Mesendoderm (in vitro differentiated cells): Measurements from ENCODE around the gene RPS26.

Source experiments
- DNase-seq: peaks from one replicate; pipeline ENCODE4 v3.0.0; 2013
- H2AK5ac ChIP-seq: 2 replicates; pipeline ENCODE4 v1.6.1; 2013; ENCODE audit warnings: low read length, inconsistent platforms
- H2BK120ac ChIP-seq: 2 replicates; pipeline ENCODE4 v1.6.1; 2013; ENCODE audit warnings: low read depth, mild to moderate bottlenecking, low read length, moderate library complexity, mixed read lengths
- H2BK15ac ChIP-seq: replicated peaks from 2 replicates; pipeline ENCODE4 v1.6.1; 2013; ENCODE audit warnings: low read depth, mild to moderate bottlenecking, moderate library complexity
- H2BK5ac ChIP-seq: 2 replicates; pipeline ENCODE4 v1.6.1; 2013; ENCODE audit warnings: low read length, inconsistent platforms
- H3K18ac ChIP-seq: 2 replicates; pipeline ENCODE4 v1.6.1; 2013; ENCODE audit warnings: mild to moderate bottlenecking, low read length, mixed read lengths
- H3K23ac ChIP-seq: one replicate; pipeline ENCODE4 v1.6.1; 2013; ENCODE audit warnings: low read length
- H3K27ac ChIP-seq: 2 replicates; pipeline ENCODE4 v1.5.1; 2013; ENCODE audit warnings: low read depth, mild to moderate bottlenecking, inconsistent platforms, low read length, moderate library complexity
- H3K27me3 ChIP-seq: 2 replicates; pipeline ENCODE4 v1.6.1; 2013; ENCODE audit warnings: low read length, control low read depth, mild to moderate bottlenecking, inconsistent platforms; ENCODE audit not compliant: insufficient read depth, poor library complexity
- H3K36me3 ChIP-seq: 2 replicates; pipeline ENCODE4 v1.6.1; 2013; ENCODE audit warnings: low read length, inconsistent platforms; ENCODE audit not compliant: control insufficient read depth, insufficient read depth
- H3K4ac ChIP-seq: one replicate; pipeline ENCODE4 v1.6.1; 2013; ENCODE audit warnings: low read depth, mild to moderate bottlenecking, low read length, moderate library complexity
- H3K4me1 ChIP-seq: 2 replicates; pipeline ENCODE4 v1.6.1; 2013; ENCODE audit warnings: low read depth, low read length, inconsistent platforms; ENCODE audit not compliant: control insufficient read depth
- H3K4me2 ChIP-seq: 2 replicates; pipeline ENCODE4 v1.6.1; 2013; ENCODE audit warnings: low read length
- H3K4me3 ChIP-seq: 2 replicates; pipeline ENCODE4 v1.5.1; 2013; ENCODE audit warnings: mild to moderate bottlenecking, low read length
- H3K56ac ChIP-seq: one replicate; pipeline ENCODE4 v1.6.1; 2013; ENCODE audit warnings: low read length
- H3K79me1 ChIP-seq: 2 replicates; pipeline ENCODE4 v1.6.1; 2013; ENCODE audit warnings: low read length, inconsistent platforms
- H3K79me2 ChIP-seq: 2 replicates; pipeline ENCODE4 v1.6.1; 2013; ENCODE audit warnings: mild to moderate bottlenecking, low read length; ENCODE audit not compliant: control insufficient read depth, insufficient read depth
- H3K9ac ChIP-seq: 2 replicates; pipeline ENCODE4 v1.6.1; 2013; ENCODE audit warnings: low read length, inconsistent platforms
- H4K5ac ChIP-seq: one replicate; pipeline ENCODE4 v1.6.1; 2013; ENCODE audit warnings: low read length
- H4K8ac ChIP-seq: one replicate; pipeline ENCODE4 v1.6.1; 2013; ENCODE audit warnings: low read depth, mild to moderate bottlenecking, control low read depth, low read length, moderate library complexity
- WGBS: extraction: QIAGEN DNeasy Blood & Tissue Kit; methylation state at CpG from one replicate; pipeline ENCODE4 v1.1.7; 2013; ENCODE audit warnings: low lambda C conversion rate, missing lambda C conversion rate; ENCODE audit not compliant: insufficient coverage; ENCODE audit errors: extremely low coverage; 5-methylcytosine and 5-hydroxymethylcytosine counted together

Gene RPS26

GRCh38 chr12:56086096-56086495 is 44.4 kb downstream of the RPS26 start:
- Histone ChIP-seq H3K56ac (no peak overlapping the region), H3K36me3 (no peaks in the 10 kb centered on the region), H3K79me2 (peaks cover 14% of the 10 kb centered on the region), H4K5ac (no peak overlapping the region), H3K23ac (no peak overlapping the region), H4K8ac (no peak overlapping the region), H3K27ac (no peak overlapping the region), H3K4me3 (no peak overlapping the region), H3K4ac (no peak overlapping the region), H2BK120ac (no peak overlapping the region), H3K9ac (no peak overlapping the region), H3K27me3 (no peaks in the 10 kb centered on the region), H2BK15ac (no peak overlapping the region), H3K18ac (no peak overlapping the region), H3K79me1 (peaks cover 5% of the 10 kb centered on the region), H3K4me2 (no peak overlapping the region), H3K4me1 (peaks cover 4% of the 10 kb centered on the region), H2BK5ac (no peak overlapping the region), H2AK5ac (no peak overlapping the region)
- peak; percentile 42 for DNase-seq
- no CpG with 5 or more reads among the region's 3 CpGs for whole genome bisulfite sequencing

- DNase-seq = peak; percentile 18
- Histone ChIP-seq H3K27ac (no peak overlapping the region), H3K4ac (no peak overlapping the region), H3K56ac (no peak overlapping the region), H3K27me3 (no peaks in the 10 kb centered on the region), H3K18ac (no peak overlapping the region), H2BK120ac (no peak overlapping the region), H3K36me3 (no peaks in the 10 kb centered on the region), H3K23ac (no peak overlapping the region), H3K79me2 (peaks cover 9% of the 10 kb centered on the region), H2AK5ac (no peak overlapping the region), H3K4me3 (no peak overlapping the region), H3K4me1 (no peaks in the 10 kb centered on the region), H3K4me2 (no peak overlapping the region), H2BK5ac (no peak overlapping the region), H2BK15ac (no peak overlapping the region), H4K5ac (no peak overlapping the region), H3K79me1 (peaks cover 3% of the 10 kb centered on the region), H3K9ac (no peak overlapping the region), H4K8ac (no peak overlapping the region)
- no CpG with 5 or more reads among the region's 6 CpGs for WGBS
Observed at GRCh38 chr12:56086608-56087007, 44.9 kb downstream of the RPS26 start.

- no CpG with 5 or more reads among the region's 6 CpGs for WGBS
- Histone ChIP-seq H4K5ac (no peak overlapping the region), H3K4me3 (no peak overlapping the region), H3K36me3 (no peaks in the 10 kb centered on the region), H3K27ac (no peak overlapping the region), H3K79me2 (peaks cover 4% of the 10 kb centered on the region), H2BK120ac (no peak overlapping the region), H4K8ac (no peak overlapping the region), H2BK15ac (no peak overlapping the region), H3K9ac (no peak overlapping the region), H3K18ac (no peak overlapping the region), H3K4me1 (no peaks in the 10 kb centered on the region), H3K23ac (no peak overlapping the region), H3K56ac (no peak overlapping the region), H3K27me3 (no peaks in the 10 kb centered on the region), H3K4ac (no peak overlapping the region), H3K4me2 (no peak overlapping the region), H2AK5ac (no peak overlapping the region), H2BK5ac (no peak overlapping the region), H3K79me1 (peaks cover 3% of the 10 kb centered on the region)
- DNase-seq = no peak
Observed at GRCh38 chr12:56087220-56087619, 45.5 kb downstream of the RPS26 start.
